Tibial nerve (tissue), 4 donors: ENCODE data around the gene PTPRD.

Experiments used
- CTCF ChIP-seq, 5 experiments: fragments of 200-600 bp in 3 of 5; fragments of 450-650 bp in 2 of 5; sonication (generic) in 3 of 5; IDR thresholded peaks; one replicate each; pipeline ENCODE4 v1.5.1; 2016 to 2019; ENCODE audit warnings: antibody characterized with exemption in 5 of 5, mild to moderate bottlenecking in 3 of 5, moderate library complexity in 2 of 5
- EP300 ChIP-seq, 2 donors: sonication (generic); formaldehyde crosslinking; IDR thresholded peaks; one replicate each; pipeline ENCODE4 v1.6.1; 2017; ENCODE audit warnings: antibody characterized with exemption in 2 of 2, mild to moderate bottlenecking in 1 of 2
- POLR2A ChIP-seq, 2 donors: fragments of 450-650 bp; IDR thresholded peaks; one replicate each; pipeline ENCODE4 v1.6.1; 2017; ENCODE audit warnings: antibody characterized with exemption in 2 of 2, mild to moderate bottlenecking in 2 of 2, moderate library complexity in 2 of 2

DNA sequence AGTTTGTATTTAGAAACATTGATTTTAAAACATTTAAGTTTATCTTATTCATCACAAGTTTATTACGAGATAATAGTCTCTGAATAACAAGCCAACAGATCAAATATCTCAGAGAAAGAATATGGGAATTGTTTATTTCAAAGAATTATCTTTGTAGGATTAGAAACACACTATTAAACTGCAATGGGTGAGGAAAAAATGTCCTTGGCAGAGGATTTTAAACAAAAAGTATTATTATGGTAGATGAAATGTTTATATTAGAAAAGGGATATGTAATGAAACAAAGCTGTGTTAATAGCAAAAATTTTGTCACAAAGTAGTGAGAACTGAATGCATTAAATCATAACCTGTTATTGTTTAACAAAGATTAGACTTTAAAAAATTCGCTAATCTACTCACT, 1430.4 kb downstream of the PTPRD start:
- TF ChIP-seq CTCF (IDR thresholded peaks at IDR 0.05), result no peak
- no peak for TF ChIP-seq POLR2A (IDR thresholded peaks at IDR 0.05)
- no peak for TF ChIP-seq EP300 (IDR thresholded peaks at IDR 0.05)
